CD4-positive, alpha-beta T cell (primary cell): Measurements from ENCODE around the gene XYLT2. TPM values are rescaled to one million over a fixed set of nuclear protein-coding genes. Genes with fewer than 3 reads are reported as not detected.

Experiments
- ATAC-seq: fragments of 200-7000 bp; cut with Tn5 transposase; one replicate; pipeline ENCODE4 v1.10.0; 2022; ENCODE audit warnings: mild to moderate bottlenecking; ENCODE audit not compliant: poor library complexity
- CTCF ChIA-PET: fragments of 350-600 bp; sonication (Branson Sonifier 250); formaldehyde crosslinking; loops from one replicate; lab custom pipeline; 2021; ENCODE audit warnings: antibody characterized with exemption, inconsistent platforms; lab: Charles Lee
- POLR2A ChIA-PET: fragments of 350-600 bp; sonication (Branson Sonifier 250); formaldehyde crosslinking; loops from one replicate; lab custom pipeline; 2021; ENCODE audit warnings: antibody characterized with exemption, inconsistent platforms; lab: Charles Lee
- DNase-seq, 14 experiments: peaks; one replicate each; pipeline ENCODE4 v3.0.0-alpha.2; 2013 to 2020; ENCODE audit warnings: mixed read lengths in 2 of 14
- H3K27ac ChIP-seq, 2 donors: one replicate each; pipeline versions ENCODE4 v1.5.1 to v1.7.0; 2013; ENCODE audit warnings: low read length in 2 of 2, low read depth in 1 of 2, mild to moderate bottlenecking in 1 of 2
- H3K27me3 ChIP-seq, 2 experiments: 1 replicate in 1 of 2; 2 replicates in 1 of 2; pipeline versions ENCODE4 v1.6.1 to v1.7.0; 2013; ENCODE audit warnings: low read length in 2 of 2, control low read depth in 1 of 2, mild to moderate bottlenecking in 1 of 2, moderate library complexity in 1 of 2; ENCODE audit not compliant: insufficient read depth in 2 of 2, control insufficient read depth in 1 of 2
- H3K36me3 ChIP-seq: one replicate; pipeline ENCODE4 v1.6.1; 2013; ENCODE audit warnings: low read length, control low read depth; ENCODE audit not compliant: insufficient read depth
- H3K4me1 ChIP-seq: one replicate; pipeline ENCODE4 v1.6.1; 2013; ENCODE audit warnings: low read length, control low read depth; ENCODE audit not compliant: insufficient read depth
- H3K4me3 ChIP-seq: one replicate; pipeline ENCODE4 v1.5.1; 2013; ENCODE audit warnings: mild to moderate bottlenecking, low read length, moderate library complexity
- H3K9me3 ChIP-seq, 2 experiments: 1 replicate in 1 of 2; 2 replicates in 1 of 2; pipeline versions ENCODE4 v1.6.1 to v1.7.0; 2013; ENCODE audit warnings: low read length in 2 of 2, mild to moderate bottlenecking in 2 of 2, control low read depth in 1 of 2, moderate library complexity in 1 of 2; ENCODE audit not compliant: control insufficient read depth in 1 of 2, insufficient read depth in 1 of 2
- H3K27ac Mint-ChIP-seq: one replicate; pipeline ENCODE4 v1.8.0; 2020; ENCODE audit warnings: mixed read lengths
- H3K27me3 Mint-ChIP-seq: one replicate; pipeline ENCODE4 v1.8.0; 2021; ENCODE audit warnings: mixed read lengths
- H3K36me3 Mint-ChIP-seq: one replicate; pipeline ENCODE4 v1.8.0; 2021; ENCODE audit warnings: low read depth, mixed read lengths
- H3K4me1 Mint-ChIP-seq: one replicate; pipeline ENCODE4 v1.8.0; 2021; ENCODE audit warnings: low read depth, mixed read lengths
- H3K4me3 Mint-ChIP-seq: one replicate; pipeline ENCODE4 v1.8.0; 2020; ENCODE audit warnings: mild to moderate bottlenecking, mixed read lengths
- H3K9me3 Mint-ChIP-seq: one replicate; pipeline ENCODE4 v1.8.0; 2020; ENCODE audit warnings: mixed read lengths
- CTCF ChIP-seq: fragments of 200-600 bp; IDR thresholded peaks from one replicate; pipeline ENCODE4 v1.8.0; 2022; ENCODE audit warnings: antibody characterized with exemption, mild to moderate bottlenecking
- intact Hi-C, 2 experiments: fragments of 100-400 bp; cut with DNase I in 1 of 2; cut with micrococcal nuclease in 1 of 2; formaldehyde crosslinking; loops; one replicate each; pipeline versions ENCODE4 v1.15.1 to v1.9.0; 2023 to 2025; cut with DNase I, micrococcal nuclease
- total RNA-seq, 174 experiments: library from RNA in 2 of 174; stranded (reverse) in 2 of 174; gene quantifications; one replicate each; pipeline ENCODE4 v1.2.3 and lab custom pipeline; 2021 to 2026

The XYLT2 gene
- total RNA-seq, 2 experiments from 2014 or later: 11.0 to 12.2 TPM

GRCh38 chr17:50356418-50356817 lies 10.5 kb downstream of the XYLT2 start:
- Histone ChIP-seq H3K9me3 (no peaks in the 10 kb centered on the region), H3K27me3 (no peaks in the 10 kb centered on the region), H3K36me3 (peaks cover 63% of the 10 kb centered on the region), H3K4me1 (no peaks in the 10 kb centered on the region), H3K27ac (no peak overlapping the region), H3K4me3 (no peak overlapping the region)
- peaks cover 4% of the 10 kb centered on the region for H3K4me1 Mint-ChIP-seq
- no peak overlapping the region for H3K27ac Mint-ChIP-seq
- DNase-seq: peak in 1 of 14 experiments; percentile 17
- H3K4me3 Mint-ChIP-seq: no peak overlapping the region
- peaks cover 65% of the 10 kb centered on the region for H3K36me3 Mint-ChIP-seq
- POLR2A ChIA-PET: interaction anchor here (1.0 kb wide), 1 partner anchor 10 kb away, joined by 6 read pairs; the partner anchor contains the start of gene XYLT2
- no peak for ATAC-seq
- CTCF ChIA-PET: no interaction called here
- intact Hi-C loops: no loop called here
- H3K9me3 Mint-ChIP-seq: no peaks in the 10 kb centered on the region
- TF ChIP-seq CTCF: no peak
- H3K27me3 Mint-ChIP-seq: no peaks in the 10 kb centered on the region

GRCh38 chr17:50356892-50357510 lies 11.1 kb downstream of the XYLT2 start:
- H3K4me3 ChIP-seq: no peak overlapping the region
- Mint-ChIP-seq H3K9me3 (no peaks in the 10 kb centered on the region), H3K36me3 (peaks cover 64% of the 10 kb centered on the region), H3K4me1 (peaks cover 8% of the 10 kb centered on the region), H3K4me3 (no peak overlapping the region), H3K27ac (no peak overlapping the region), H3K27me3 (no peaks in the 10 kb centered on the region)
- CTCF ChIA-PET: no interaction called here
- POLR2A ChIA-PET: no interaction called here
- H3K27me3 ChIP-seq: no peaks in the 10 kb centered on the region
- H3K36me3 ChIP-seq: peaks cover 63% of the 10 kb centered on the region
- peaks cover 4% of the 10 kb centered on the region for H3K4me1 ChIP-seq
- intact Hi-C loops: no loop called here
- H3K27ac ChIP-seq: no peak overlapping the region
- DNase-seq: no peak
- no peaks in the 10 kb centered on the region for H3K9me3 ChIP-seq
- ATAC-seq: no peak
- TF ChIP-seq CTCF: no peak

GRCh38 chr17:50358177-50358576 lies 12.3 kb downstream of the XYLT2 start:
- no peaks in the 10 kb centered on the region for H3K9me3 Mint-ChIP-seq
- H3K36me3 Mint-ChIP-seq: peaks cover 59% of the 10 kb centered on the region
- H3K36me3 ChIP-seq: peaks cover 61% of the 10 kb centered on the region
- no peaks in the 10 kb centered on the region for H3K9me3 ChIP-seq
- ATAC-seq (no peak), DNase-seq (no peak)
- no peak for TF ChIP-seq CTCF
- no peak overlapping the region for H3K27ac ChIP-seq
- peaks cover 11% of the 10 kb centered on the region for H3K4me1 ChIP-seq
- ChIA-PET POLR2A (no interaction called here), CTCF (interaction anchor here (0.6 kb wide), 1 partner anchor 1219 kb away, joined by 3 read pairs; no protein-coding TSS in a partner anchor)
- peaks cover 9% of the 10 kb centered on the region for H3K4me1 Mint-ChIP-seq
- H3K27me3 Mint-ChIP-seq: no peaks in the 10 kb centered on the region
- H3K4me3 Mint-ChIP-seq: no peak overlapping the region
- intact Hi-C loops: no loop called here
- no peaks in the 10 kb centered on the region for H3K27me3 ChIP-seq
- H3K27ac Mint-ChIP-seq: no peak overlapping the region
- no peak overlapping the region for H3K4me3 ChIP-seq
